ENCODE results near the gene DOCK9. TPM values are rescaled to one million over a fixed set of nuclear protein-coding genes. Genes with fewer than 3 reads are reported as not detected.

The DOCK9 gene
- total RNA-seq, 1 donor from 2014 or later: 24.1 TPM

- peaks cover 14% of the 10 kb centered on the region for H3K4me1 Mint-ChIP-seq (ENCODE audit: unreplicated experiment)
- H3K36me3 Mint-ChIP-seq (ENCODE audit: unreplicated experiment): no peaks in the 10 kb centered on the region
- TF ChIP-seq, protein P1, sequence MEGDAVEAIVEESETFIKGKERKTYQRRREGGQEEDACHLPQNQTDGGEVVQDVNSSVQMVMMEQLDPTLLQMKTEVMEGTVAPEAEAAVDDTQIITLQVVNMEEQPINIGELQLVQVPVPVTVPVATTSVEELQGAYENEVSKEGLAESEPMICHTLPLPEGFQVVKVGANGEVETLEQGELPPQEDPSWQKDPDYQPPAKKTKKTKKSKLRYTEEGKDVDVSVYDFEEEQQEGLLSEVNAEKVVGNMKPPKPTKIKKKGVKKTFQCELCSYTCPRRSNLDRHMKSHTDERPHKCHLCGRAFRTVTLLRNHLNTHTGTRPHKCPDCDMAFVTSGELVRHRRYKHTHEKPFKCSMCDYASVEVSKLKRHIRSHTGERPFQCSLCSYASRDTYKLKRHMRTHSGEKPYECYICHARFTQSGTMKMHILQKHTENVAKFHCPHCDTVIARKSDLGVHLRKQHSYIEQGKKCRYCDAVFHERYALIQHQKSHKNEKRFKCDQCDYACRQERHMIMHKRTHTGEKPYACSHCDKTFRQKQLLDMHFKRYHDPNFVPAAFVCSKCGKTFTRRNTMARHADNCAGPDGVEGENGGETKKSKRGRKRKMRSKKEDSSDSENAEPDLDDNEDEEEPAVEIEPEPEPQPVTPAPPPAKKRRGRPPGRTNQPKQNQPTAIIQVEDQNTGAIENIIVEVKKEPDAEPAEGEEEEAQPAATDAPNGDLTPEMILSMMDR (IDR thresholded peaks at IDR 0.05): no peak
- H3K9me3 Mint-ChIP-seq (ENCODE audit: unreplicated experiment): no peaks in the 10 kb centered on the region
- no peaks in the 10 kb centered on the region for H3K27me3 Mint-ChIP-seq (ENCODE audit: unreplicated experiment)
- H3K4me3 Mint-ChIP-seq (ENCODE audit: unreplicated experiment): no peak overlapping the region
- no peak for DNase-seq (ENCODE audit: extremely low spot score, unreplicated experiment)
- no peak overlapping the region for H3K27ac Mint-ChIP-seq (ENCODE audit: unreplicated experiment)
These were observed 38.0 kb upstream of the DOCK9 start for GRCh38 chr13:99015606-99016490.

DNA sequence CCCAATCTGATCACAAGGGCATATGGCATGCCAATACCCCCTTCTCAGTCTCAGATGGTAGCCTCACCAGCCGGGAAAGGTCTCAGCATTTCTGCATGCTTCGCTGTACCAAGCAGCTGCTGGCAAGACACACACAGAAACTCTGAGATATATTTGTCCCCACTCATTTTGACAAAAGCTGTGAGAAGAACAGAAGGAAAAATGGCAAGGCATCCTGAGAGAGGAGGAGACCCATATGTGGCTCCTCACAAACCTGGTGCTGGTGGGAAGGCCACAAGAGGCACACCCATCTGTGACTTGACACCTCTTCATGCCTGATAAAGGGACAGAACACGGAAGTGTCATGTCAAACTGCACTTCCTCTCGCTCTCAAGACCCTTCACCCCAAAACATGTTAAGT, 36.7 kb upstream of the DOCK9 start:
- Mint-ChIP-seq H3K27ac (ENCODE audit: unreplicated experiment) (no peak overlapping the region), H3K9me3 (ENCODE audit: unreplicated experiment) (no peaks in the 10 kb centered on the region), H3K4me1 (ENCODE audit: unreplicated experiment) (peaks cover 18% of the 10 kb centered on the region), H3K36me3 (ENCODE audit: unreplicated experiment) (no peaks in the 10 kb centered on the region), H3K4me3 (ENCODE audit: unreplicated experiment) (no peak overlapping the region), H3K27me3 (ENCODE audit: unreplicated experiment) (no peaks in the 10 kb centered on the region)
- TF ChIP-seq, protein P1 (IDR thresholded peaks at IDR 0.05): no peak
- DNase-seq (ENCODE audit: extremely low spot score, unreplicated experiment): no peak

DNA sequence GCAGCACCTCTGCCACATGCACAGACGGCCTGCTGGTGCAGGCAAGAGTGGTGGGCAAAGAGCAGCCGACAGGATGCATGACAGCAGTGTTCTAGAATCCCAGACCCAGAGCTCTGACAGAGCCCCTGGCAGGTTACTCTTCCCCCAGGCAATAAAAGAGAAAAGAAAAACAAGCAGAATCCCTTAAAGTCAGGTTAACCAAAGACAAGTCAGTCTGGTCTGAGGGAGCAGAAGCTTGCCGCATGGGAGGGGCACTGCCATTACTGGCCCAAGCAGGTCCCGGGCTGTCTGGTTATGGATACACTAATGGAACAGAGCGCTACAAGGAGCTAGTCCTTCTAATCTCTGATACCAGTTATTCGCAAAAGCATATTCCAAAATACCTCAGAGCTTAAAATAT, 36.1 kb upstream of the DOCK9 start:
- no peak for DNase-seq (ENCODE audit: extremely low spot score, unreplicated experiment)
- H3K4me3 Mint-ChIP-seq (ENCODE audit: unreplicated experiment): no peak overlapping the region
- TF ChIP-seq, protein P1 (IDR thresholded peaks at IDR 0.05): no peak
- peaks cover 18% of the 10 kb centered on the region for H3K4me1 Mint-ChIP-seq (ENCODE audit: unreplicated experiment)
- no peaks in the 10 kb centered on the region for H3K27me3 Mint-ChIP-seq (ENCODE audit: unreplicated experiment)
- H3K9me3 Mint-ChIP-seq (ENCODE audit: unreplicated experiment): no peaks in the 10 kb centered on the region
- no peak overlapping the region for H3K27ac Mint-ChIP-seq (ENCODE audit: unreplicated experiment)
- no peaks in the 10 kb centered on the region for H3K36me3 Mint-ChIP-seq (ENCODE audit: unreplicated experiment)

GRCh38 chr13:99012539-99012938, 34.7 kb upstream of the DOCK9 start:
- Mint-ChIP-seq H3K36me3 (ENCODE audit: unreplicated experiment) (no peaks in the 10 kb centered on the region), H3K27me3 (ENCODE audit: unreplicated experiment) (no peaks in the 10 kb centered on the region), H3K27ac (ENCODE audit: unreplicated experiment) (no peak overlapping the region), H3K4me1 (ENCODE audit: unreplicated experiment) (peaks cover 11% of the 10 kb centered on the region), H3K4me3 (ENCODE audit: unreplicated experiment) (no peak overlapping the region), H3K9me3 (ENCODE audit: unreplicated experiment) (no peaks in the 10 kb centered on the region)
- TF ChIP-seq, protein P1 (IDR thresholded peaks at IDR 0.05): no peak
- DNase-seq (ENCODE audit: extremely low spot score, unreplicated experiment): no peak

DNA sequence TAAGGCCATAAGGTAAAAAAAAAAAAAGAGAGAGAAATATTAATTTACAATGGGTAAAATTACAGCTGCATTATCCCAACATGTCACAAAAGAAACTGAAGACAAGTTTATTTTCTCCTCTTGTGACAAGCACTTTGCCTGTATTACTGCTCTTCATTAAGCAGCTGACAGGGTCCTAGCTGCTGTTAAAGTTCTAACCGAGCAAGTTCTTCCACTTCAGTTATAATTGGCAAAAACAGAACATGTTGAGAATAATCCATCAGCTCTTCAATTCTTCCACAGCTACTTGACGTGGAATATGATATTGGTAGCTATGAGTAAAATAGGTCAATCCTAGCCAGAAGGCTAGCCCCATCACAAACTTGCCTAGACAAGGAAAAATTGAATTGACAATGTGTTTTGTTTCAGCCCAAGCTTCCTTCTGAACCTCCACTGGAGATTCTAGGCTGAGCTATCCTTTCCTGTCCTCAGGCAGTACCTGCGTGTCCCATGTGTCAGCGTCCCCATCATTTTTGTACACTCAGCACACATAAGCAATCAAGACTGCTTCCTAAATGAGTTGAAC, 32.2 kb upstream of the DOCK9 start:
- Mint-ChIP-seq H3K27me3 (ENCODE audit: unreplicated experiment) (no peaks in the 10 kb centered on the region), H3K36me3 (ENCODE audit: unreplicated experiment) (no peaks in the 10 kb centered on the region), H3K4me1 (ENCODE audit: unreplicated experiment) (peaks cover 22% of the 10 kb centered on the region), H3K4me3 (ENCODE audit: unreplicated experiment) (no peak overlapping the region), H3K9me3 (ENCODE audit: unreplicated experiment) (no peaks in the 10 kb centered on the region), H3K27ac (ENCODE audit: unreplicated experiment) (no peak overlapping the region)
- TF ChIP-seq, protein P1 (IDR thresholded peaks at IDR 0.05): no peak
- DNase-seq (ENCODE audit: extremely low spot score, unreplicated experiment): no peak
